Activated naive CD4-positive, alpha-beta T cell treated with anti-CD3 and anti-CD28 coated beads, Interleukin-2, amount 10 ng/mL, durations not matched to agents 7 days and 5 days (primary cell): ENCODE measurements around the gene PPP1R1C.

Source experiments
- CTCF ChIA-PET: fragments of 350-600 bp; sonication (Branson Sonifier 250); formaldehyde crosslinking; loops from one replicate; lab custom pipeline; 2021; ENCODE audit warnings: antibody characterized with exemption; lab: Charles Lee
- DNase-seq: peaks from one replicate; pipeline ENCODE4 v3.0.0-alpha.2; 2020
- H3K27ac Mint-ChIP-seq: one replicate; pipeline ENCODE4 v1.8.0; 2021; ENCODE audit warnings: mild to moderate bottlenecking, moderate library complexity, mixed read lengths
- H3K27me3 Mint-ChIP-seq: one replicate; pipeline ENCODE4 v1.8.0; 2021; ENCODE audit warnings: mild to moderate bottlenecking, mixed read lengths
- H3K36me3 Mint-ChIP-seq: one replicate; pipeline ENCODE4 v1.8.0; 2021; ENCODE audit warnings: mixed read lengths
- H3K4me1 Mint-ChIP-seq: one replicate; pipeline ENCODE4 v1.8.0; 2021; ENCODE audit warnings: mixed read lengths
- H3K4me3 Mint-ChIP-seq: one replicate; pipeline ENCODE4 v1.8.0; 2021; ENCODE audit warnings: mild to moderate bottlenecking, moderate library complexity, mixed read lengths
- H3K9me3 Mint-ChIP-seq: one replicate; pipeline ENCODE4 v1.8.0; 2021; ENCODE audit warnings: mixed read lengths

PPP1R1C gene

GRCh38 chr2:182049372-182050148 lies 63.9 kb downstream of the PPP1R1C start:
- Mint-ChIP-seq H3K4me1 (no peaks in the 10 kb centered on the region), H3K4me3 (no peak overlapping the region), H3K9me3 (no peaks in the 10 kb centered on the region), H3K27me3 (no peaks in the 10 kb centered on the region), H3K27ac (no peak overlapping the region), H3K36me3 (no peaks in the 10 kb centered on the region)
- CTCF ChIA-PET: no interaction called here
- no peak for DNase-seq

DNA sequence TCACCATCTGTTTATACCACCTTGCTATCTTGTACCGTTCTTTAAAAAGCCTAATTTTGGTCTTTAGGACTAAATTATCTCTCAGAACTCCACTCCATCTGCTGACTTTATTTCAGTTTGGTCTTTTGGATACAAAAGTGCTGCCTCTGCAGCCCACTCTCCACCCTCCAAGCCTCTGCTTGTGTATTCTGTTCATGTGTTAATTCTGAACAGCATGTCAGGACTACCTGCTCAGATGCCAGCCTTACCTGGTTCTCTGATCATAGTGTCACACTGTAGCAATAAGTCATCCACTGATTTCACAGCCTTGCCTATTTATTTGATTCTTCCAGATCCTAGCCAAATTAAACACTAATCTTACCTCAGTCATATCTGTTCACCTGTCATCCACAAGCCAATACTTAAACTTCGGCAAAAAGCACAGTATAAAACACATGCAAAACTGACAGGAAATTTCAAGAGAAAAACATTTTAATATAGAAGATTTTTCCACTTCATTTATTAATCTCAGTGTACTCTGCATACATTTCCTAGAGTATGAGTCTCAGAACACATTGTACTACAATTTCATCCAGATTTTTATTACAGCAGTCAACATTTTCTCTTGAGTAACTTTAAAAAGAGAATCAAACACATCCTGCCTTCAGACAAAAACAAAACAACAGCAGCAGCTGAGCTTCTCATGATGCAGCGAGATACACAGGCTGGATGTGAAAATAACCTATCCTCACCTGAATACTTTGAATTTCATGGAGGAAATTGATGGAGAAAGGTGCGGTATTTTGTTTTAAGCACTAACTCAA lies 64.9 kb downstream of the PPP1R1C start:
- Mint-ChIP-seq H3K36me3 (no peaks in the 10 kb centered on the region), H3K9me3 (no peaks in the 10 kb centered on the region), H3K4me1 (no peaks in the 10 kb centered on the region), H3K27ac (no peak overlapping the region), H3K27me3 (no peaks in the 10 kb centered on the region), H3K4me3 (no peak overlapping the region)
- no peak for DNase-seq
- CTCF ChIA-PET: no interaction called here

DNA sequence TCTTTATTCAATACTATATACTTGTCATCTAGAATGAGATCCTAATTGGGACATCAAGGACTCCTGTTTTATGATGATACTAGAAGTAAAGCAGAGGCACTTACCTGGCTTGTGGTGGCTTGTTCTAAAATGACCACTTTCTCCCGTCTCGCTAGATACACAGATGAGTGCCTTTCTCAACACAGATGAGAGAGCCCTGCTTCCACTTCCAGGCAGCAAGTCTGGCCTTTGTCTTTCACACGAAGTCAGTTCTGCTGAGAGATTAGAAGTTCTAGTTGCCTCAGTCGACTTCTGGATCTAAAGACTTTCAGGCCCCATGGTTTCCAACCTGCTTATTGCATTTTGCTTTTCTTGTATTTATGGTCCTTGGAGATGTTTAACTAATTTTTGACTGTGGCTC lies 70.3 kb downstream of the PPP1R1C start:
- no peak overlapping the region for H3K4me3 Mint-ChIP-seq
- H3K36me3 Mint-ChIP-seq: no peaks in the 10 kb centered on the region
- CTCF ChIA-PET: no interaction called here
- DNase-seq: no peak
- no peaks in the 10 kb centered on the region for H3K9me3 Mint-ChIP-seq
- H3K27me3 Mint-ChIP-seq: peaks cover 4% of the 10 kb centered on the region
- no peaks in the 10 kb centered on the region for H3K4me1 Mint-ChIP-seq
- H3K27ac Mint-ChIP-seq: no peak overlapping the region

DNA sequence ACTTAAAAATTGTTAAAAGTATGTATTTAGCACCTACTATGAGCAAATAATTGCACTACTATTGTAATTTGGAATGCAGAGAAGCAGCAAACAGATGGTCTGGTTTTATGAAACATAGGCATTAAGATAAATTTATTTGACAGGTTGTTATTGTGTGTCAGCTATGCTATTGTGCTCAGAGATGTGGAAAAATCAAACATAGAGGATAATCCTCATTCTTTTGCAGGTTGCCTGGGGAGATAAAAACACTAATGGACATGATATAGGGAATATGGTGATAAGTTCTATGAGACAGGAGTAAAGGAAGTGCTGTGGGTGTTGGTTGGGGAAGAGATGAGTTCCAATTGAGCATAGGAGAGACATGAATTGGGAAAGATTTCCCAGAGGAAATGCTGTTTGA lies 71.3 kb downstream of the PPP1R1C start:
- Mint-ChIP-seq H3K4me1 (no peaks in the 10 kb centered on the region), H3K27me3 (peaks cover 4% of the 10 kb centered on the region), H3K9me3 (no peaks in the 10 kb centered on the region), H3K36me3 (no peaks in the 10 kb centered on the region), H3K27ac (no peak overlapping the region), H3K4me3 (no peak overlapping the region)
- CTCF ChIA-PET: no interaction called here
- DNase-seq: no peak

DNA sequence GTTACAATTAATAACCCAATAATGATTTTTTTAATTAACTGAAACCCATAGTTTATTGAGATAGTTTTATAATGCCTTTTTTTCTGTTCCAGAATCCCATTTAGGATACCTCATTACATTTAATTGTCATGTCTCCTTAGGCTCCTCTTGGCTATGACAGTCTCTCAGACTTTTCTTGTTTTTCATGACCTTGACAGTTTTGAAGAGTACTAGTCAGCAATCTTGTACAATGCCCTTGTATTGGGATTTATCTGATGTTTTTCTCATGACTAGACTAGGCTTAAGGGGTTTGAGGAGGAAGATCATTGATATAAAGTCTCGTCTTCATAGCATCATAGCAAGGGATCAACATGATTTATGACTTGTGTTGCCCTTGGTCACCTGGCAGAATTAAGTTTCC lies 72.4 kb downstream of the PPP1R1C start:
- peaks cover 4% of the 10 kb centered on the region for H3K27me3 Mint-ChIP-seq
- CTCF ChIA-PET: no interaction called here
- DNase-seq: no peak

GRCh38 chr2:182061739-182062138 lies 76.1 kb downstream of the PPP1R1C start:
- CTCF ChIA-PET: no interaction called here
- Mint-ChIP-seq H3K4me3 (no peak overlapping the region), H3K9me3 (no peaks in the 10 kb centered on the region), H3K27ac (no peak overlapping the region), H3K27me3 (no peaks in the 10 kb centered on the region), H3K4me1 (no peaks in the 10 kb centered on the region), H3K36me3 (no peaks in the 10 kb centered on the region)
- DNase-seq: no peak

More for the DNA sequence above, 72.4 kb downstream of the PPP1R1C start:
- Mint-ChIP-seq H3K36me3 (no peaks in the 10 kb centered on the region), H3K4me3 (no peak overlapping the region), H3K9me3 (no peaks in the 10 kb centered on the region), H3K4me1 (no peaks in the 10 kb centered on the region), H3K27ac (no peak overlapping the region)

DNA sequence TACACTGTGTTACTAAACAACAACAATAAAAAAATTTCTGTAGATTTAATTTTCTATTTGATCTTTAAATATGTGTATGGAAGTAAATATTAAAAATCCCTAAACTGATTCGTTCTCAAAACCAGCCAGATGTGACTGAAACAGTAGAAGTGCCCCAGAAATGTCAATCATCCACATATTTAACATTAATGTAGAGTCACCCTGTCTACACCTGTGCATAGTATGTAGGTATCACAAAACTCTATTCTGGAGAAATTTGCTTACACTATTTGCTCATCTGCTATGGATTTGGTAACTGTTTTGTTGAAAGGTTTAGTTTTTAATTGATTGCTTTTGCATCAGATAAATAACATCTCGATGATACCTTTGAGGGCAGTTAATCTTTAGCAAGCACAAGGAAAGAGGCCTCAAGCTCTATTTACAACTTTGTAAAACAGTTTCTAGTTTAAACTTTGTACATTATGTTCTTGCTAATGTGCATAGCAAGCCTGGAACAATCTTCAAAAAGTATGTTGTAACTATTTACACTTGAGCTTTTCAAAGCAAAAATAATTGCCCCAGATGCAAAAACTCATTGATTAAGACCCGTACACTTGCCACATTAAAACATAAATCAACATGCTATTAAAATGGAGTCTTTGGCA lies 76.8 kb downstream of the PPP1R1C start:
- Mint-ChIP-seq H3K27ac (no peak overlapping the region), H3K36me3 (no peaks in the 10 kb centered on the region), H3K27me3 (no peaks in the 10 kb centered on the region), H3K4me3 (no peak overlapping the region), H3K4me1 (no peaks in the 10 kb centered on the region), H3K9me3 (no peaks in the 10 kb centered on the region)
- no peak for DNase-seq
- CTCF ChIA-PET: no interaction called here

- DNase-seq: no peak
- Mint-ChIP-seq H3K4me1 (no peaks in the 10 kb centered on the region), H3K27me3 (no peaks in the 10 kb centered on the region), H3K27ac (no peak overlapping the region), H3K4me3 (no peak overlapping the region), H3K36me3 (no peaks in the 10 kb centered on the region), H3K9me3 (no peaks in the 10 kb centered on the region)
- CTCF ChIA-PET: no interaction called here
These were observed 78.5 kb downstream of the PPP1R1C start for GRCh38 chr2:182064019-182064778.

DNA sequence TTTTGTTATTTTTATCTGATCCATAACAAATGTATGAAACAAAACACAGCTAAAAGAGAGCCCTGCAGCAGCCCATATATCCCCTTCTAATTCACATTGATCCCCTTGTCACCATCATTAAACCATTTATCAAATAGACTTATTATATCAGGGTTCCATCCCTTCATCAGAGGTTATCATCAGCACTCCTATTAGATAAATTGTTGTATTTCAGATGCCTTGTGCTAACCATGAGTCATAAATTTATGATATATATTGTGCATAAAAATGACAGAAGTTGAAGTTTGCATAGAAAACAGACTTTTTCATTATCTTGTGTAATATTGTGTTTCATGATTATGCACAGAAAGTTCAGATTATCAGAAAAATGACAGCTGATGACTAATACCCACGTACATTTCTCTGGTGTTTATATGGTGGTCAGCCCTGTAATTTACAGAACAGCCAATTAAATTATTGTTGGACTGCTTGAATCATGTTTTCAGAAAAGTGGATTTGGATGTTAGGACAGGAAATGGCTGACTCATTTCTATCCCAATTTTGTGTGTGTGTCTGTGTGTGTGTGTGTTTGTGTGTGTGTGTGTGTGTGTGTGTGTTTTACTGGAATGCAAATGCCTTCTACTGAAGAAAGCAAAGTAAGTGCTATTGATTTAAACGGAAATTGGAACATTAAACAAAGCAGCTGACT lies 80.9 kb downstream of the PPP1R1C start:
- H3K4me3 Mint-ChIP-seq: no peak overlapping the region
- CTCF ChIA-PET: no interaction called here
- DNase-seq: no peak
- no peaks in the 10 kb centered on the region for H3K4me1 Mint-ChIP-seq
- H3K9me3 Mint-ChIP-seq: no peaks in the 10 kb centered on the region
- no peaks in the 10 kb centered on the region for H3K27me3 Mint-ChIP-seq
- no peak overlapping the region for H3K27ac Mint-ChIP-seq
- H3K36me3 Mint-ChIP-seq: no peaks in the 10 kb centered on the region

DNA sequence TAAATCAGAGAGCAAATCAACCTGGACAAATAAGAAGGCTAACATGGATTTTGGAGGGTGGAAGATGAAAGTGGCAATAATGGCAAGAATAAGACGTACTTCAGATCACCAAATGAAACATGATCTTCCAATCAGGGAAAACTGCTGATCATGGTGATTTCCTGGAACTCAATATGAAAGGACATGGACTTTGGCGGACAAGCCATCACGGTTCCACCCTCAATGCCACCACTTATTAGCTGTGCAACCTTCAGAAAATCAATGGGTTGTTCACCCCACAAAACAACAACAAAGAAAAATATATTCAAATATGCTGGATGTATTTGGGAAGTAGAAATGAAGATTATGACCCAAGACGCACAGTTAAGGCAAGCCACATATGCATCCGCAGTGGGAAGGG lies 81.7 kb downstream of the PPP1R1C start:
- Mint-ChIP-seq H3K27ac (no peak overlapping the region), H3K9me3 (no peaks in the 10 kb centered on the region), H3K36me3 (no peaks in the 10 kb centered on the region), H3K4me1 (no peaks in the 10 kb centered on the region), H3K4me3 (no peak overlapping the region), H3K27me3 (no peaks in the 10 kb centered on the region)
- CTCF ChIA-PET: no interaction called here
- no peak for DNase-seq

DNA sequence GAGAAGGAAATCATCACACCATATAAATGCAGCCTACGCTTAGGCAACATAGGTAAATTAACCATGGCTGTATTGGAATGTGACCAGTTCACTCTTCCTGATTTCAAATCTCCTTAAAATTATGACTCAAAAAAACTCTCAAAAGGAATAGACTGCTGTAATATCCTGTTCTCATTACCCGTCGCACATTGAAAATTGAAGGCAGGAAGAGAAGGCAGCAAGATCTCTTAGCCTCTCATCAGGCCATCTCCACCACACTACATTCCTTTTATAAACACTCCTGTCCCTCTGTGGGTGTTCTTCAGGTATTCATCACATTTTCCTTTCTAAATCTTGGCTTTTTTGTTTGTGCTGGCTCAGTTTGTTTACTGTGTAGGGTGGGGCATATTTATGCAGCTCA lies 83.2 kb downstream of the PPP1R1C start:
- CTCF ChIA-PET: no interaction called here
- Mint-ChIP-seq H3K36me3 (no peaks in the 10 kb centered on the region), H3K9me3 (no peaks in the 10 kb centered on the region), H3K4me3 (no peak overlapping the region), H3K4me1 (no peaks in the 10 kb centered on the region), H3K27me3 (no peaks in the 10 kb centered on the region), H3K27ac (no peak overlapping the region)
- no peak for DNase-seq

GRCh38 chr2:182069416-182069815 lies 83.8 kb downstream of the PPP1R1C start:
- no peak overlapping the region for H3K27ac Mint-ChIP-seq
- CTCF ChIA-PET: no interaction called here
- DNase-seq: no peak
- H3K4me3 Mint-ChIP-seq: no peak overlapping the region
- H3K9me3 Mint-ChIP-seq: no peaks in the 10 kb centered on the region
- no peaks in the 10 kb centered on the region for H3K36me3 Mint-ChIP-seq
- no peaks in the 10 kb centered on the region for H3K4me1 Mint-ChIP-seq
- no peaks in the 10 kb centered on the region for H3K27me3 Mint-ChIP-seq

DNA sequence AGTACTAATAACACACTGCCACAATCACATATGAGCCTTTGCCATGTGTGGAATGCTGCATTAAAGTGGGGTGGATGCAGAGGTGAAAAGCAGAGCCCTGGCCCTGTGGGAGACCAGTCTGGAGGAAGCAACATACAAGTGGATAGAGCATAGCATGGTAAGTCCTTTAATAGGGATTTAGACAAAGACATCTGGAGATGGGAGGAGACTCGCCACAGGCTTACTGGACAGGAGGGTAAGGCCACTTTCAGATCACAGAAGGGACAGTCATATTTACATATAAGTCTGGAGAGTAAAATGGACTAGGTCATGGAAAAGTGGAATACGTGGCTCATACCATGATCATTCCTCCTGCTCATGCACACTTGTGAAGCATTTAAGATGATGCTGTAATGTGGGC lies 84.3 kb downstream of the PPP1R1C start:
- Mint-ChIP-seq H3K4me1 (no peaks in the 10 kb centered on the region), H3K4me3 (no peak overlapping the region), H3K27me3 (no peaks in the 10 kb centered on the region), H3K27ac (no peak overlapping the region), H3K36me3 (no peaks in the 10 kb centered on the region), H3K9me3 (no peaks in the 10 kb centered on the region)
- CTCF ChIA-PET: no interaction called here
- no peak for DNase-seq

GRCh38 chr2:182070736-182071135 lies 85.1 kb downstream of the PPP1R1C start:
- no peak for DNase-seq
- no peak overlapping the region for H3K27ac Mint-ChIP-seq
- no peaks in the 10 kb centered on the region for H3K27me3 Mint-ChIP-seq
- H3K4me3 Mint-ChIP-seq: no peak overlapping the region
- CTCF ChIA-PET: no interaction called here
- no peaks in the 10 kb centered on the region for H3K4me1 Mint-ChIP-seq
- no peaks in the 10 kb centered on the region for H3K36me3 Mint-ChIP-seq
- no peaks in the 10 kb centered on the region for H3K9me3 Mint-ChIP-seq
